ENCODE data around the gene HMGCS1. TPM values are rescaled to one million over a fixed set of nuclear protein-coding genes. Genes with fewer than 3 reads are reported as not detected.

Gene HMGCS1
- total and polyA plus RNA-seq, 12 donors, result 15.4 to 1,290 (median 39.4) TPM

DNA sequence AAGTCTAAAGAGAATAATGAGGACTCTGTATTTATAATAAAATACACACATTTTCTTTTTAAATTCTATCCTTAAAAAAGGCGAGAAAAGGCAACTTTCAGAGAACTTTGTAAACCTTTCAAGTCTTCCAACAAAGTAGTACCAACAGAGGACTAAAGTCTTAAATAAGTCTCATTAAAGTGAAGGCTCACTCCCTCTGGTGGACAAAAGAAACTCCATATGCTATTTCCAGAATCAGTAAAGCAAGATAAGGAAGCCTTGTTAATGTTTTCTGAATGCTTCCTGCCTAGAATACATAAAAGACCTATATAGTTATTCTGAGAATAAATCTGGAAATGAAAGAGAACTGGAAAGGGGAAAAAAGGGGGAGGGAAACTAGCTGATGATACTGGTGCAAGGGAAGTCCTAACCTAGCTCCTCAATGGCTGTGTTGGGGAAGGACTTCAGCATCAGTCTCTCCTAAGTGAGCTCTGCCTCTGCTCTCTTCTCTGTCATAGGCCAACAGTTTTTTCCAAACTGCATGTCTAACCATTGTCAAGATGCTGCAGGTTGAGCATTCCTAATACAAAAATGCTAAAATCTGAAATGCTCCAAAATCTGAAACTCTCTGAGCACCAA is 7.2 kb downstream of the HMGCS1 start:
- TF ChIP-seq, protein P1, sequence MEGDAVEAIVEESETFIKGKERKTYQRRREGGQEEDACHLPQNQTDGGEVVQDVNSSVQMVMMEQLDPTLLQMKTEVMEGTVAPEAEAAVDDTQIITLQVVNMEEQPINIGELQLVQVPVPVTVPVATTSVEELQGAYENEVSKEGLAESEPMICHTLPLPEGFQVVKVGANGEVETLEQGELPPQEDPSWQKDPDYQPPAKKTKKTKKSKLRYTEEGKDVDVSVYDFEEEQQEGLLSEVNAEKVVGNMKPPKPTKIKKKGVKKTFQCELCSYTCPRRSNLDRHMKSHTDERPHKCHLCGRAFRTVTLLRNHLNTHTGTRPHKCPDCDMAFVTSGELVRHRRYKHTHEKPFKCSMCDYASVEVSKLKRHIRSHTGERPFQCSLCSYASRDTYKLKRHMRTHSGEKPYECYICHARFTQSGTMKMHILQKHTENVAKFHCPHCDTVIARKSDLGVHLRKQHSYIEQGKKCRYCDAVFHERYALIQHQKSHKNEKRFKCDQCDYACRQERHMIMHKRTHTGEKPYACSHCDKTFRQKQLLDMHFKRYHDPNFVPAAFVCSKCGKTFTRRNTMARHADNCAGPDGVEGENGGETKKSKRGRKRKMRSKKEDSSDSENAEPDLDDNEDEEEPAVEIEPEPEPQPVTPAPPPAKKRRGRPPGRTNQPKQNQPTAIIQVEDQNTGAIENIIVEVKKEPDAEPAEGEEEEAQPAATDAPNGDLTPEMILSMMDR (IDR thresholded peaks at IDR 0.05), result peak; percentile 44 to 76 (median 58)
- no peak for TF ChIP-seq POLR2A (IDR thresholded peaks at IDR 0.05)
- 65 to 81% (median 80%) methylated on average over 1 of the region's 1 CpG for WGBS, 4 donors
- DNase-seq, result peak in 1 of 7 donors; percentile 33
- Histone ChIP-seq H3K9me3 (replicated peaks in 1 of 3) (no peaks in the 10 kb centered on the region), H3K36me3 (replicated peaks in 1 of 2) (no peaks in the 10 kb centered on the region), H3K4me1 (replicated peaks in 1 of 2) (peaks cover 0 to 65% of the 10 kb centered on the region in 2 donors), H3K27ac (no peak overlapping the region), H3K4me3 (no peak overlapping the region), H3K27me3 (no peaks in the 10 kb centered on the region)
- intact Hi-C loops (cut with DNase I), result loop anchor here in 1 of 2 donors (10.0 kb wide), 1 partner anchor 191 kb away; no protein-coding TSS in a partner anchor

- H3K27me3 ChIP-seq, result no peaks in the 10 kb centered on the region
- no peaks in the 10 kb centered on the region for H3K9me3 ChIP-seq (replicated peaks in 1 of 3)
- intact Hi-C loops (cut with DNase I), result loop anchor here in 1 of 2 donors (10.0 kb wide), 1 partner anchor 190 kb away; no protein-coding TSS in a partner anchor
- H3K36me3 ChIP-seq (replicated peaks in 1 of 2), result no peaks in the 10 kb centered on the region
- H3K27ac ChIP-seq, result no peak overlapping the region
- WGBS, 4 donors, result 16 to 31% (median 25%) methylated on average over 1 of the region's 1 CpG
- H3K4me3 ChIP-seq, result no peak overlapping the region
- no peak for DNase-seq
- peaks cover 0 to 50% of the 10 kb centered on the region in 2 donors for H3K4me1 ChIP-seq (replicated peaks in 1 of 2)
- TF ChIP-seq, protein P1 (IDR thresholded peaks at IDR 0.05), result no peak
- no peak for TF ChIP-seq POLR2A (IDR thresholded peaks at IDR 0.05)
Observed at GRCh38 chr5:43304525-43304924, 8.7 kb downstream of the HMGCS1 start.

DNA sequence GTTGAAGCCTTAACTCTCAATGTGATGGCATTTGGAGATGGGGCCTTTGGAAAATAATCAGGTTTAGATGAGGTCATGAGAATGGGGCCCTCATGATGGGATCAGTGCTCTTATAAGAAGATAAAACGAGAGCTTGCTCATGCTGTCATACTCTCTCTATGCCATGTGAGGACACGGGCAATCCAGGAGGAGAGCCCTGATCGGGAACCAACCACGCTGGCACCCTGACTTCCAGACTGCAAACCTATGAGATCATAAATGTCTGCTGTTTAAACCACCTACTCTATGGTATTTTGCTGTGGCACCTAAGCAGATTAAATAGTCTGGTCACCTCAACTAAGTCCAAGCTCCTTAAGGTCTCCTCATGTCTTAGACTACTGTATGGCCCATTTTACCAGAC is 10.0 kb downstream of the HMGCS1 start:
- no peaks in the 10 kb centered on the region for H3K27me3 ChIP-seq
- no peak for DNase-seq
- TF ChIP-seq POLR2A (IDR thresholded peaks at IDR 0.05), result no peak
- TF ChIP-seq, protein P1 (IDR thresholded peaks at IDR 0.05), result no peak
- intact Hi-C loops (cut with DNase I), result loop anchor here in 1 of 2 donors (10.0 kb wide), 1 partner anchor 188 kb away; no protein-coding TSS in a partner anchor
- H3K4me1 ChIP-seq (replicated peaks in 1 of 2), result peaks cover 0 to 38% of the 10 kb centered on the region in 2 donors
- H3K27ac ChIP-seq, result no peak overlapping the region
- WGBS, 4 donors, result 91 to 98% (median 95%) methylated on average over 4 of the region's 4 CpGs
- no peaks in the 10 kb centered on the region for H3K9me3 ChIP-seq (replicated peaks in 1 of 3)
- no peak overlapping the region for H3K4me3 ChIP-seq
- peaks cover 0 to 4% of the 10 kb centered on the region in 2 donors for H3K36me3 ChIP-seq (replicated peaks in 1 of 2)

- WGBS, 4 donors, result 84 to 90% (median 88%) methylated on average over 3 of the region's 3 CpGs
- H3K27me3 ChIP-seq, result no peaks in the 10 kb centered on the region
- intact Hi-C loops (cut with DNase I), result loop anchor here in 1 of 2 donors (10.0 kb wide), 1 partner anchor 188 kb away; no protein-coding TSS in a partner anchor
- TF ChIP-seq, protein P1 (IDR thresholded peaks at IDR 0.05), result no peak
- TF ChIP-seq POLR2A (IDR thresholded peaks at IDR 0.05), result no peak
- H3K27ac ChIP-seq, result no peak overlapping the region
- no peaks in the 10 kb centered on the region for H3K9me3 ChIP-seq (replicated peaks in 1 of 3)
- peaks cover 0 to 11% of the 10 kb centered on the region in 2 donors for H3K36me3 ChIP-seq (replicated peaks in 1 of 2)
- no peak for DNase-seq
- no peak overlapping the region for H3K4me3 ChIP-seq
- H3K4me1 ChIP-seq (replicated peaks in 1 of 2), result peaks cover 0 to 30% of the 10 kb centered on the region in 2 donors
Observed at GRCh38 chr5:43302481-43302880, 10.7 kb downstream of the HMGCS1 start.

Measured in adrenal gland (tissue), 12 donors.